GM10847 (cell line): Measurements from ENCODE around the gene CNNM2.

Experiments
- POLR2A ChIP-seq: IDR thresholded peaks from 2 replicates; pipeline ENCODE4 v1.6.1; 2011; ENCODE audit not compliant: insufficient read length; ENCODE audit errors: extremely low read depth

The CNNM2 gene

DNA sequence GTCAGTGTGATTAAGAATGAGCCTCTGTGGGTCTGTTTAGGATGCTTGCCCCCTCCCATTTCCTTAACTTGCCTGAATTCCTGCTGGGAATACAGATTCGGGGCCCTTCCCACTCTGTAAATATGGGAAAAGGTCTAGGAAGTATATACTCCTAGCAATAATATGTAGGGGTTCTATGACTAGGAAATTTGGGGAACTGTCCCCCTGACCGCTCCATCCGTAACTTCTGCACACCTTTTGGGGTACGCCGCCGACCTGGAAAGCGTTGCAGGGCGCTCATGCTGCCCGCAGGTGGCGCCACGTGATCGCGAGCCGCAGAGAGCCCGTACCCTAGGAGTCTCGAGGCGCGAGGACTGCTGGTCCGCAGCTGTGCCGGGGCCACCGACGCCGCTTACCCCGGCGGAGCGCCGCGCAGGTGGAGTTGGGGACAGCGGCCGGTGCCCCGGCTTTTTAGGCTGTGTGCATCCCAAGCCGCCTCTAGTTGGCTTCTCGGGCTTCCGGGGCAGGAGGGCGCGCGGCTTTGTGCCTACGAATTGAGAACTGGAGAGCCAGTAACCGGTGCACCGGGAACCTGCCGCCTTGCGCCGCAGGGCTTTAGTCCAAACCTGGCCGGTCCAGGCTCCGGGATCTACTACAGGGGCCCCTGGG, 656 bp upstream of the CNNM2 start:
- TF ChIP-seq POLR2A, result no peak

DNA sequence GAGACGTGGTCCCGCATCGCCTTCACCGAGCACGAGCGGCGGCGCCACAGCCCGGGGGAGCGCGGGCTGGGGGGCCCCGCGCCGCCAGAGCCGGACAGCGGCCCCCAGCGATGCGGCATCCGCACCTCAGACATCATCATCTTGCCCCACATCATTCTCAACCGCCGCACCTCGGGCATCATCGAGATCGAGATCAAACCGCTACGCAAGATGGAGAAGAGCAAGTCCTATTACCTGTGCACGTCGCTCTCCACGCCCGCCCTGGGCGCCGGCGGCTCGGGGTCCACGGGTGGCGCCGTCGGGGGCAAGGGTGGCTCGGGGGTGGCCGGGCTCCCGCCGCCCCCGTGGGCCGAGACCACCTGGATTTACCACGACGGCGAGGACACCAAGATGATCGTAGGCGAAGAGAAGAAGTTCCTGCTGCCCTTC, 737 bp downstream of the CNNM2 start:
- TF ChIP-seq POLR2A, result no peak

DNA sequence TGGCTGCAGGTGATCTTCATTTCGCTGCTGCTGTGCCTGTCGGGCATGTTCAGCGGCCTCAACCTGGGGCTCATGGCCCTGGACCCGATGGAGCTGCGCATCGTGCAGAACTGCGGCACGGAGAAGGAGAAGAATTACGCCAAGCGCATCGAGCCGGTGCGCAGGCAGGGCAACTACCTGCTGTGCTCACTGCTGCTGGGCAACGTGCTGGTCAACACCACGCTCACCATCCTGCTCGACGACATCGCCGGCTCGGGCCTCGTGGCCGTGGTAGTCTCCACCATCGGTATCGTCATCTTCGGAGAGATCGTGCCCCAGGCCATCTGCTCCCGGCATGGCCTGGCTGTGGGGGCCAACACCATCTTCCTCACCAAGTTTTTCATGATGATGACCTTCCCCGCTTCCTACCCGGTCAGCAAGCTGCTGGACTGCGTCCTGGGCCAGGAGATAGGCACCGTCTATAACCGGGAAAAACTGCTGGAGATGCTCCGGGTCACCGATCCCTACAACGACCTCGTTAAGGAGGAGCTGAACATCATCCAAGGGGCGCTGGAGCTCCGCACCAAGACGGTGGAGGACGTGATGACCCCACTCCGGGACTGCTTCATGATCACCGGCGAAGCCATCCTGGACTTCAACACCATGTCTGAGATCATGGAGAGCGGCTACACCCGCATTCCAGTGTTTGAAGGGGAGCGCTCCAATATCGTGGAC, 1.3 kb downstream of the CNNM2 start:
- no peak for TF ChIP-seq POLR2A

DNA sequence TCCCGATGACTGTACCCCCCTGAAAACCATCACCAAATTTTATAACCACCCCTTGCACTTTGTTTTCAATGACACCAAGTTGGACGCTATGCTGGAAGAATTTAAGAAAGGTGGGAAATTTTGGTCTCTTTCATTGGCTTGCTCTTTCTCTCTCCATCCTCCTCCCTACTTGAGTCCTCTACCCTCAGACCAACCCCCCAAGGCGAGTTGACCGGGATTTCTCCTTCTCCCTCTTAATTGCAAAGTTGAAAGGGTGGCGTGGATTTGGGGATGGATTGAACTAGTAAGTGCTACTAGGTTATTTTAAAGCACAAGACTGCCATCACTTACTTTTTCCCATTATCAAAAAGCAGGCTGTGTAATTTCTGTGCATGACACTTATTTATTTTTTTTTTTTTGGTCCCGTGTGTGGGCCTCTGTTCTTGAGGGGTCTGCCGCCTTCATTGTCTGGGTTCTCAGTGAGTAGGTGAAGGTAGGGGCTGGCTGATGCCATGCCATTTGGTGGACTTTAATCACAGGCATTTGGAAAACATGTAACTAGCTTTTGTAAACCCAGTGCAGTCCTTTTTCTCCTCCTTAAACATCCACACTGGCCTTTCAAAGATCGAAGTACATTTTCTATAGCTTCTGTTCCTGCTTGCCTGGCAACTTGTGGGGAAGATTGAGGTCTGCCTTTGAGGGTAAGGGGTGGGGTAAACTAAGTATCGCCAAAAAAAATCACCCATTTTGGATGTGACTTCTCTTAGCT, 2.1 kb downstream of the CNNM2 start:
- TF ChIP-seq POLR2A, result no peak

DNA sequence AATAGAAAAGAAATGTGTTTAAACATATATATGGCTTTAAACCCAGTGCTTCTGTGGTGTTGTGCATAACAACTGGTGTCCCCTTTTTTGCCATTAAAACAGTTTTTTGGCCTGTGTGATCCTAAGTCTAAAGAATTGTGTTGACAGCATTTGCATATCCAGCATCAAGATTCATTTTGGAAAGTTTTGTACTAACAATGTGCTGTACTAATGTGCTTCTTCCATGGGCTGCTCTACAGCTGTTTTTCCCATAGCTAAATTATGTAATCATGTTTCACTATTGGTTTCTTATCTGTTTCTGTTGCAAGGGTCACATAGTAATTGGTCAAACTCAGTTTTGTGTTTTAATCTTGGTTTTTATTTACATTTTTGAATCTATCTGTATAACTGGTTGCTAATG, 5.5 kb downstream of the CNNM2 start:
- no peak for TF ChIP-seq POLR2A

DNA sequence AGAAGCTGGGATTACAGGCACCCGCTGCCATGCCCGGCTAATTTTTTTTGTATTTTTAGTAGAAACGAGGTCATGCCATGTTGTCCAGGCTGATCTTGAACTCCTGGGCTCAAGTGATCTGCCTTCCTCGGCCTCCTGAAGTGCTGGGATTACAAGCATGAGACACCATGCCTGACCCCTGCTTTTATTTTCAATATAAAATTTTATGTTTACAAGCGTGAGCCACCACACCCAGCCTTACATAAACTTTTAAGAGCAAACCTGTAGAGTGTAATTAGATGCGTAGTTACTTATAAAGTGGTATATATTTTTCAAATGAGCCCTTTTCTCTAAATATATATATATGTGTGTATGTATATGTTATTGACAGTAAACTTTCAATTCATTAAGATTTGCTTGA, 8.7 kb downstream of the CNNM2 start:
- TF ChIP-seq POLR2A, result no peak

DNA sequence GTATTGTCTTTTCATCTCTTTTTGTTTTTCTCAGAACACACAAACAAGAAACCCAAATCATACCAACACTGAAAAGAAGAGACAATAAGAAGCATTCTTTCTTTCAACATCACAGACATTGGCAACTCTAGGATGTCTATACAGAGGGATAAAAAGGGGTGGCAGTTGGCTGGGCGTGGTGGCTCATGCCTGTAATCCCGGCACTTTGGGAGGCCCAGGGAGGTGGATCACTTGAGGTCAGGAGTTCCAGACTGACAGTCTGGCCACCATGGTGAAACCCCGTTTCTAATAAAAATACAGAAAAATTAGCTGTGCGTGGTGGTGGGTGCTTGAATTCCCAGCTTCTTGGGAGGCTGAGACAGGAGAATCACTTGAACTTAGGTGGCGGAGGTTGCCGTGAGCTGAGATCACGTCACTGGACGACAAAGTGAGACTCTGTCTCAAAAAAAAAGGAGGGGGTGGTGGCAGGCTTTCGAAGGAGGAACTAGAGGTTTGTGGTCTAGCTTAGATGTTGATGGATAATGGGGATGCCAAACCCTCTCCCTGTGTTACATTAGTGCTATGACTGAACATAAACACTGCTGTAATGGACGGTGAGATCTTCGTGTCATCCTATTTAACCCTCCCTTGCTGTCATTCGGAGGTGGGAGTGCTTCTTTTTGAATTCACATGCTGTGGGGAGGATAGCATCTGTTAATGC, 9.4 kb downstream of the CNNM2 start:
- TF ChIP-seq POLR2A, result no peak

DNA sequence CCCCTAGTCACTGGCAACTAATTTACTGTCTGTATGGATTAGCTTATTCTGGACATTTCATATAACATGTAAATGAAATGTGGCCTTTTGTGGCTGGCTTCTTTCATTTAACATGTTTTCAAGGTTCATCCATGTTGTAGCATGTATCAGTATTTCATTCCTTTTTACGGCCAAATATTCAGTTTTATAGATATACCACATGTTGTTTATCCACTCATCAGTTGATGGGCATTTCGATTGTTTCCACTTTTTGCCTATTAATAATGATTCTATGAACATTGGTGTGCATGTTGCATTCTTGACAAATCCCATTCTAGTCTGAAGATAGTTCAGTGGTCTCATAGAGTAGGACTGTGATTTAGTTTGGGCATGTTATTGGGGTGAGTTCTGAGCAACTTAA, 12.6 kb downstream of the CNNM2 start:
- no peak for TF ChIP-seq POLR2A

DNA sequence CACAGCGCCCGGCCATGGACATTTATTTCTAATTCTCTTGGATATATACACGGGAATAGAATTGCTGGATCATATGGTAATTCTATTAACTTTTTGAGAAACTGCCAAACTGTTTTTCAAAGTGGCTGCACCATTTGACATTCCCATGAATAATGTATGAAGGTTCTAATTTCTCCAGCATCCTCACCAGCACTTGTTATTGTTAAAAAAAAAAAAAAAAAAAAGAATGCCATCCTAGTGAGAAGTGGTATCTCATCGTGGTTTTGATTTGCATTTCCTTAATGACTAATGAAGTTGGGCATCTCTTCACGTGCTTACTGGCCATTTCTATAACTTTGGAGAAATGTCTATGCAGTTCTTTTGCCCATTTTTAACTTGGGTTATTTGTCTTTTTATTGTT, 13.5 kb downstream of the CNNM2 start:
- no peak for TF ChIP-seq POLR2A

DNA sequence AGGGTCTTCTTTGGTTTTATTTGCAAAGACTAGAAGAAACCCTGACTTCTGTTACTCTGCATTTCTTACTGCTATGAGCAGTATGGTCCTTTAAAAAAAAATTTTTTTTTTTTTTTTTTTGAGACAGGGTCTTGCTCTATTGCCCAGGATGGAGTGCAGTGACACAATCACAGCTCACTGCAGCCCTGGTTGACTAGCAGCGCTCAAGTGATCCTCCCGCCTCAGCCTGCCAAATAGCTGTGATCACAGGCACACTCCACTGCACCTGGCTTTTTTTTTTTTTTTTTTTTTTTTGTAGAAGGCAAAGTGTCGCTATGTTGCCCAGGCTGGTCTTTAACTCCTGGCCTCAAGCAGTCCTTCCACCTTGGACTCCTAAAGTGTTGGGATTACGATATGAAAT, 17.4 kb downstream of the CNNM2 start:
- TF ChIP-seq POLR2A, result no peak

DNA sequence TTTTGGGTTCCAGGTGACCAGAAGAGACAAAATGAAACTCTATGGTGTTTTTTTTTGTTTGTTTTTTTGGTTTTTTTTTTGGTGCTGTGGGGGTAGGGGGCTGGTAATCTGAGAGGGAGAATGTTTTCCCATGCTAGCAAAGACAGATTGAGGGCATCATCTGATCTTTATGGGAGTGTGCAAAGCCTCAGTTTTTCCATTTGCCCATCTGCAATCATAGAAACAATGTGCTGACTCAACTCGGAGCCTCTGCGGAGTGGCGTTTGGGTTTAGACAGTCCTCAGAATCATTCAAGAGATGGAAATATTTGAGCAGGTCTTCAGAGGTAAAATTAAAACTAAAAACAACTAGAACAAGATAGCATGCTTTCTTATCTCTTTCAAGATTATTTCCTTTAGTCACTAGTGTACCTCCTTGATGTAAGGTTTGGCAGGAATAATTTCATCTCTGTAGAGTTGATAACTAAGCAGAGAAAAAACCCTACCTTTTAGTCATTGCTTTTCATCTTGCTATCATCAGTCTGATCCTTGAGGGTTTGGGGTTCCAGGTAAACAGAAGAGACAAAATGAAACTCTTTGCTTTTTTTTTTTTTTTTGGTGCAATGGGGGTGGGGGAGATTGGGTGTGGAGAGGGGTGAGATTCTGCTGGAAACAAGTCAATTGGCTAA, 18.0 kb downstream of the CNNM2 start:
- no peak for TF ChIP-seq POLR2A

DNA sequence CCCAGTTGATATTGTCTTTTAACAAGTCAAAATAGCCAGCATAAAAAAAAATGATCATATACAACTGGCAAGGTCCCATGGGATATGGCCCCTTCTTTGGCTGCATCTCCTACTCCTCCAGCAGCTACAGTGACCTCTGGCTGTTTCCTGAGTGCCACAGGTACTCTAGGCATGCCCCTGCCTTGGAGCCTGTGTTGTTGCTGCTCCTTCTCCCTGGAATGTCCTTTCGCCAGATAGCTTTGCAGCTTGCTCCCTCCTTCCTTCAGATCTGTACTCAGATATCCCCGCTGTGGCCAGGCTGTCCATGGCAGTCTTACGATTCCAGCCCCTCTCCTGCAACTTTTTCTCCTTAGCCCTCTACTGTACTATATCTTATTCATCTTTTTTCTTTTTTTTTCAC, 23.3 kb downstream of the CNNM2 start:
- no peak for TF ChIP-seq POLR2A

DNA sequence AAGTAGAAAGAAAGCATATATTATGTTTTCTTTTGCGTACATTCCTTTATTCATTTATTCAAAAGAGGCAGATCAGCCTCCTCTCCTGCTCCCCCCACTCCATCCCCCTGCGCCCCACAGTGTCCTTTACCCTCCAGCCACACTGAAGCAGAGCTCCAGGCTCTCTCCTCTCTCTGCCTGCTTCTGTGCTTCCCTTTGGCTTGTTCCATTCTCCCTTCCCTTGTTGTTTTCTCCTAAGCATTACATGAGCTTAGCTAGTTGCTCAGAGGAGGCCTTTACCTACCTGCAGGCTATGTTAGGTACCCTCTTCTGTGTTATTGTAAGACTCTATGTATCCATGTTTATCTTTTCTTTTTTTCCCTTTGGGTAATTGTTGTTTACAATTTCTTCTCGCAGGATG, 27.4 kb downstream of the CNNM2 start:
- no peak for TF ChIP-seq POLR2A

DNA sequence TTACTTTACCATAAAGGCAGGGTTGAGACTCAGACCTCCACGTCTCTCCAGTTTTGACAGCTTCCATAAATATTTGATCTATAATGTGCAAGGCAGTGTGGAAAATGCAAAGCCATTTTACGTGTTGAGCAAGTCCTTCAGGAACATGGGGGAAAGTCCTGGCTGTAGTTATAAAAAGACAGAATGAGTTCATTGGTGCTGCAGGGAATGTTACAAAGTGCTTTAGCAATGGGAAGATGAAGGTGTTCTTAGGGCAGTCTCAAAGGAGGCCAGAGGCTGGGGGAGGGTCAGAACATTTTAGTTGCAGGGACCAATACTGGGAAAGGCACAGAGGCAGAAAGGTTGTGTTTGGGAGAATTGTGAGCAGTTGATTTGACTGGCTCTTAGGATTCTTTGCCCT, 27.9 kb downstream of the CNNM2 start:
- TF ChIP-seq POLR2A, result no peak

DNA sequence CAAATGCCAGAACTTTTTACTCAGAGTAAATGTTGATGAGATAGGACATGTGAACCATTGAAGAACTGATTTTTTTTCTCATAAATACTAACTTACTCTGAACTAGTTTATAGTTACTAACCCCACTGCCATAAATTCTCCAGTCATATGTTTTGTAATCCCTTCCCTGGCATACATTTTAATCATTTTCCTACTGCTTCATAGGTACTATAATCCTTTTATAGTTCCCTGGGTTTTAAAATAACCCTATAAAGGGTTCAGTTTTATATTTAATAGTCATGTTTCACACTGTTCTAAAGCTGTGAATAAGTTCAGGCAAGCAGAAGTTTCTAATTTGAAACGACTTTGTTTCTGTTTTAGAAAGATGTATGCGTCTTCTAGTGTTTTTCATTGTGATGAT, 28.9 kb downstream of the CNNM2 start:
- TF ChIP-seq POLR2A, result no peak
